GM12878 (cell line): ENCODE results near the gene SDC1. TPM values are rescaled to one million over a fixed set of nuclear protein-coding genes. Genes with fewer than 3 reads are reported as not detected.

Experiments
- BRCA1 ChIP-seq: IDR thresholded peaks from 2 replicates; pipeline ENCODE4 v1.6.1; 2011; ENCODE audit warnings: low read depth, low read length, improper control_type of control experiment
- CBX3 ChIP-seq: fragments of 200-600 bp; sonication (generic); IDR thresholded peaks from 2 replicates; pipeline ENCODE4 v1.6.1; 2016; ENCODE audit warnings: low read depth, borderline replicate concordance
- CHD2 ChIP-seq: IDR thresholded peaks from 2 replicates; pipeline ENCODE4 v1.6.1; 2011; ENCODE audit warnings: low read depth, low read length, improper control_type of control experiment, borderline replicate concordance
- DPF2 ChIP-seq: fragments of 450-650 bp; IDR thresholded peaks from 2 replicates; pipeline ENCODE4 v1.6.1; 2017; ENCODE audit warnings: mild to moderate bottlenecking
- E4F1 ChIP-seq: fragments of 450-650 bp; IDR thresholded peaks from 2 replicates; pipeline ENCODE4 v1.6.1; 2018; ENCODE audit warnings: borderline replicate concordance, mild to moderate bottlenecking; ENCODE audit not compliant: partially characterized antibody
- EGR1 ChIP-seq, 2 experiments: IDR thresholded peaks; 1 replicate in 1 of 2; 2 replicates in 1 of 2; pipeline ENCODE4 v1.6.1; 2011 to 2012; ENCODE audit warnings: low read depth in 2 of 2, low read length in 2 of 2, borderline replicate concordance in 1 of 2, mild to moderate bottlenecking in 1 of 2, moderate library complexity in 1 of 2
- HSF1 ChIP-seq: fragments of 150-350 bp; IDR thresholded peaks from 2 replicates; pipeline ENCODE4 v1.6.1; 2014; ENCODE audit warnings: mild to moderate bottlenecking, low read depth, low read length
- JUND ChIP-seq: IDR thresholded peaks from 2 replicates; pipeline ENCODE4 v1.6.1; 2012; ENCODE audit warnings: low read depth, mild to moderate bottlenecking, low read length, improper control_type of control experiment, moderate library complexity
- KAT2A ChIP-seq: conservative IDR thresholded peaks from 2 replicates; pipeline ENCODE4 v1.6.1; 2011; ENCODE audit warnings: low read depth, low read length; ENCODE audit not compliant: control insufficient read depth
- LARP7 ChIP-seq: fragments of 450-650 bp; IDR thresholded peaks from 2 replicates; pipeline ENCODE4 v1.6.1; 2017; ENCODE audit warnings: mild to moderate bottlenecking
- MXI1 ChIP-seq: fragments of 150-350 bp; IDR thresholded peaks from 2 replicates; pipeline ENCODE4 v1.6.1; 2011; ENCODE audit warnings: low read depth, mild to moderate bottlenecking, inconsistent platforms, low read length, improper control_type of control experiment
- MYC ChIP-seq: IDR thresholded peaks from 2 replicates; pipeline ENCODE4 v1.6.1; 2011; ENCODE audit warnings: mild to moderate bottlenecking, low read length, moderate library complexity, inconsistent platforms; ENCODE audit not compliant: insufficient read depth, insufficient replicate concordance, insufficient read length, severe bottlenecking
- NR2C1 ChIP-seq: fragments of 450-650 bp; IDR thresholded peaks from 2 replicates; pipeline ENCODE4 v1.6.1; 2017; ENCODE audit warnings: antibody characterized with exemption, mild to moderate bottlenecking, moderate library complexity
- NR2C2 ChIP-seq: IDR thresholded peaks from 2 replicates; pipeline ENCODE4 v1.6.1; 2011; ENCODE audit warnings: borderline replicate concordance, low read depth; ENCODE audit not compliant: control insufficient read depth, insufficient read length
- PAX8 ChIP-seq: fragments of 450-650 bp; IDR thresholded peaks from 2 replicates; pipeline ENCODE4 v1.6.1; 2017; ENCODE audit warnings: mild to moderate bottlenecking, moderate library complexity
- RFX5 ChIP-seq: IDR thresholded peaks from 2 replicates; pipeline ENCODE4 v1.6.1; 2011; ENCODE audit warnings: low read depth, low read length, improper control_type of control experiment
- STAT1 ChIP-seq: fragments of 450-650 bp; conservative IDR thresholded peaks from 2 replicates; pipeline ENCODE4 v1.6.1; 2014; ENCODE audit warnings: antibody characterized with exemption, mild to moderate bottlenecking
- STAT3 ChIP-seq: IDR thresholded peaks from 2 replicates; pipeline ENCODE4 v1.6.1; 2011; ENCODE audit warnings: low read depth, low read length, improper control_type of control experiment
- SUZ12 ChIP-seq: fragments of 200-600 bp; sonication (generic); IDR thresholded peaks from one replicate; pipeline ENCODE4 v1.6.1; 2018; ENCODE audit warnings: antibody characterized with exemption, mild to moderate bottlenecking; ENCODE audit not compliant: unreplicated experiment
- ZBED1 ChIP-seq: IDR thresholded peaks from 2 replicates; pipeline ENCODE4 v1.6.1; 2016; ENCODE audit warnings: borderline replicate concordance
- ZNF207 ChIP-seq: fragments of 450-650 bp; IDR thresholded peaks from 2 replicates; pipeline ENCODE4 v1.6.1; 2014; ENCODE audit warnings: antibody characterized with exemption, mild to moderate bottlenecking, borderline replicate concordance
- ZNF24 ChIP-seq: fragments of 450-650 bp; IDR thresholded peaks from 2 replicates; pipeline ENCODE4 v1.6.1; 2017; ENCODE audit warnings: antibody characterized with exemption, mild to moderate bottlenecking
- polyA plus RNA-seq, 11 experiments: library from polyadenylated mRNA; depleted of rRNA in 4 of 11; unstranded in 6 of 11; stranded (reverse) in 5 of 11; fragments of >200 nt; fragmentation: Nextera tagmentation in 4 of 11; fragmentation: Illumina TruSeq in 1 of 11; extraction: Ambion mirVana in 4 of 11; extraction: Trizol in 1 of 11; gene quantifications; 1 replicate in 1 of 11; 2 replicates in 10 of 11; pipeline versions ENCODE4 v1.2.1 to v1.2.3, GENCODE V29; 2011 to 2016; ENCODE audit warnings: inconsistent platforms in 2 of 11, missing spikeins in 2 of 11, low read depth in 1 of 11
- total RNA-seq, 4 experiments: library from RNA; depleted of rRNA in 3 of 4; stranded (reverse); fragments of >200 nt in 3 of 4; fragmentation: Illumina TruSeq in 1 of 4; extraction: Trizol in 1 of 4; gene quantifications; 2 replicates each; pipeline versions ENCODE4 v1.2.1 to v1.2.3, GENCODE V29; 2013 to 2021
- TF ChIP-seq, protein P1 (sequence below): IDR thresholded peaks from 2 replicates; pipeline ENCODE4 v1.6.1; 2012; ENCODE audit warnings: low read depth, low read length, improper control_type of control experiment

SDC1 gene
- total and polyA plus RNA-seq, 10 of the 15 experiments (the other 5 are each of a cell fraction or from before 2014, with no cell fraction given) = 0.85 to 36.8 (median 23.7) TPM

DNA sequence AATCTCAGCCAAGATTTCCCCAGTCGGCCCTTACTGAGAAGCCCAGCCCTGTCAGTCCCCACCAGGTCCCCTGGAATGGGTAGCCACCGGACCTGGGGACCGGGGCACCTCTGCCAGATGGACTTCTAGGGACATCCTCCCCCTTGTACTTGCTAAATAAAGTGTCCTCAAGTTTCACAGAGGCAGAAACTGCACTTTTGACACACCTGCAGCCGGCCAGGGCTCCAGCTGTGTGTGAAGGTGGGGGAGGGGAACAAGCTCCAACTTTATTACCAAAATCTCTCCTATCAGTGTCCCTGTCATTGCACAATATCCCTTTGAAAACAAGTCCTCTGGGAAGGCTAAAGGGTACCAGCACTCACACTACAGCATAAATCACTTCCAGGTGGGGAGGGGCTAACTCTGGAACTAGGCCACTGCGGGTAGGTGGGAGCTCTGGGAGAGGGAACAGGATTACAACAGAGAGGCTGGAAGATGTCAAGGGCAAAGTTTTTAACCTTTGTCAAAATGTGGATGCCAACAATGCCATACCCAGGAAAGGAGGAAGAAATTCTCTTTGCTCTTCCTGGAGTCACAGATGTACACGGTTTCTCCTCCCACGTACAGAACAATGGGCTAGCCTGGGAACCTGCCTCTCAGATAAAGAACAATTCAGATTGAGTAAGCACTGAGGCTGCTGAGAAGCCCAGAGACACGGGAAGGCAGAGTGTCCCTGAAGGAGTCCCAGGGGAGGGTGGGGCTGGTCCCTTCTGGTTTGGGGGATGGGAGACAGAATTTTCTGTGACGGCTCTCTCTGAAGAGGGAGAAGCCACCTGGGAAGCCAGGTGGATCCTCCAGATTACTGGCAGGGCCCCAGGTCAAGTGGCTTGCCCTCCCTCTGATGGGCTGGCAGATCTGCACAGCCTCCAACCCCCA, 11.0 kb downstream of the SDC1 start (continued):
- TF ChIP-seq HSF1 (no peak), E4F1 (no peak), LARP7 (no peak), STAT3 (0 out of 2 replicates have a peak, but pooled peaks have one; percentile 29), SUZ12 (no peak), BRCA1 (no peak), DPF2 (no peak), ZNF207 (no peak), KAT2A (no peak), EGR1 (IDR thresholded peaks at IDR 0.05; ENCODE audit: borderline replicate concordance in 1 of 2, low read depth in 2 of 2, low read length in 2 of 2) (0 out of 3 replicates have a peak, but pooled peaks of 1 of the 2 experiments have one; percentile 24), STAT1 (no peak), MYC (no peak), CHD2 (0 out of 2 replicates have a peak, but pooled peaks have one; percentile 13), RFX5 (no peak), ZNF24 (no peak), JUND (no peak), CBX3 (no peak), ZBED1 (no peak), PAX8 (no peak), MXI1 (no peak), NR2C2 (no peak), NR2C1 (no peak)
- TF ChIP-seq, protein P1, sequence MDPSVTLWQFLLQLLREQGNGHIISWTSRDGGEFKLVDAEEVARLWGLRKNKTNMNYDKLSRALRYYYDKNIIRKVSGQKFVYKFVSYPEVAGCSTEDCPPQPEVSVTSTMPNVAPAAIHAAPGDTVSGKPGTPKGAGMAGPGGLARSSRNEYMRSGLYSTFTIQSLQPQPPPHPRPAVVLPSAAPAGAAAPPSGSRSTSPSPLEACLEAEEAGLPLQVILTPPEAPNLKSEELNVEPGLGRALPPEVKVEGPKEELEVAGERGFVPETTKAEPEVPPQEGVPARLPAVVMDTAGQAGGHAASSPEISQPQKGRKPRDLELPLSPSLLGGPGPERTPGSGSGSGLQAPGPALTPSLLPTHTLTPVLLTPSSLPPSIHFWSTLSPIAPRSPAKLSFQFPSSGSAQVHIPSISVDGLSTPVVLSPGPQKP = 0 out of 2 replicates have a peak, but pooled peaks have one; percentile 9
